K562 (cell line): ENCODE data around the gene DCAF11. TPM values are rescaled to one million over a fixed set of nuclear protein-coding genes. Genes with fewer than 3 reads are reported as not detected.

Source experiments
- ATF3 ChIP-seq, 2 experiments: fragments of 450-650 bp in 1 of 2; sonication (generic) in 1 of 2; formaldehyde crosslinking in 1 of 2; IDR thresholded peaks in 1 of 2; conservative IDR thresholded peaks in 1 of 2; 2 replicates each; pipeline versions ENCODE4 v1.6.1 to v1.8.1; 2016 to 2023; ENCODE audit warnings: mild to moderate bottlenecking in 2 of 2, moderate library complexity in 2 of 2, inconsistent platforms in 1 of 2, missing genetic modification reagents in 1 of 2
- CBX5 ChIP-seq: IDR thresholded peaks from 2 replicates; pipeline ENCODE4 v1.6.1; 2014; ENCODE audit warnings: low read depth, borderline replicate concordance
- CEBPB ChIP-seq: fragments of 450-650 bp; IDR thresholded peaks from 2 replicates; pipeline ENCODE4 v1.6.1; 2016; ENCODE audit warnings: missing genetic modification characterization, missing compliant biosample characterization
- CEBPG ChIP-seq, 3 experiments: fragments of 200-800 bp in 1 of 3; sonication (Bioruptor generic) in 1 of 3; sonication (generic) in 1 of 3; formaldehyde crosslinking in 1 of 3; IDR thresholded peaks in 2 of 3; conservative IDR thresholded peaks in 1 of 3; 2 replicates each; pipeline versions ENCODE4 v1.6.1 to v1.8.0; 2016 to 2022; ENCODE audit warnings: missing compliant biosample characterization in 2 of 3, missing genetic modification characterization in 2 of 3, mild to moderate bottlenecking in 1 of 3, missing genetic modification reagents in 1 of 3
- CTCF ChIP-seq, 3 experiments: IDR thresholded peaks in 2 of 3; conservative IDR thresholded peaks in 1 of 3; 2 replicates each; pipeline ENCODE4 v1.5.1; 2011 to 2012; ENCODE audit warnings: low read length in 3 of 3, mild to moderate bottlenecking in 3 of 3, control low read depth in 2 of 3, improper control_type of control experiment in 1 of 3, inconsistent platforms in 1 of 3, low read depth in 1 of 3, mixed read lengths in 1 of 3, moderate library complexity in 1 of 3; ENCODE audit not compliant: insufficient read depth in 2 of 3
- DEAF1 ChIP-seq: fragments of 450-650 bp; formaldehyde crosslinking; IDR thresholded peaks from 2 replicates; pipeline ENCODE4 v1.4.0; 2020; ENCODE audit warnings: mild to moderate bottlenecking, moderate library complexity
- E2F4 ChIP-seq: sonication (generic); formaldehyde crosslinking; IDR thresholded peaks from 2 replicates; pipeline ENCODE4 v1.8.0; 2022; ENCODE audit warnings: mild to moderate bottlenecking, low read depth, missing genetic modification reagents
- HDAC1 ChIP-seq, 2 experiments: fragments of 450-650 bp; IDR thresholded peaks; 2 replicates each; pipeline ENCODE4 v1.6.1; 2016 to 2017; ENCODE audit warnings: inconsistent platforms in 1 of 2, mild to moderate bottlenecking in 1 of 2, moderate library complexity in 1 of 2
- HMBOX1 ChIP-seq: sonication (generic); IDR thresholded peaks from 2 replicates; pipeline ENCODE4 v1.6.1; 2016
- KAT7 ChIP-seq: sonication (generic); formaldehyde crosslinking; IDR thresholded peaks from 2 replicates; pipeline ENCODE4 v1.8.0; 2022; ENCODE audit warnings: missing genetic modification reagents, mild to moderate bottlenecking, borderline replicate concordance
- KDM2B ChIP-seq: fragments of 250-450 bp; sonication (Bioruptor Pico); IDR thresholded peaks from 2 replicates; pipeline ENCODE4 v1.8.0; 2021; ENCODE audit warnings: mild to moderate bottlenecking, moderate library complexity
- NR3C1 ChIP-seq: sonication (generic); formaldehyde crosslinking; IDR thresholded peaks from 2 replicates; pipeline ENCODE4 v1.8.1; 2022; ENCODE audit warnings: missing genetic modification reagents
- PHF8 ChIP-seq: fragments of 200-600 bp; sonication (generic); IDR thresholded peaks from 2 replicates; pipeline ENCODE4 v1.6.1; 2012; ENCODE audit warnings: mixed run types, mild to moderate bottlenecking, inconsistent platforms, low read length, moderate library complexity, borderline replicate concordance
- RBM34 ChIP-seq: fragments of 200-400 bp; formaldehyde crosslinking; IDR thresholded peaks from 2 replicates; pipeline ENCODE4 v1.6.1; 2018; ENCODE audit warnings: low read length, borderline replicate concordance; ENCODE audit not compliant: insufficient read depth
- SIX5 ChIP-seq, 2 experiments: IDR thresholded peaks; 2 replicates each; pipeline ENCODE4 v1.6.1; 2011; ENCODE audit warnings: low read length in 2 of 2, borderline replicate concordance in 1 of 2, low read depth in 1 of 2, mild to moderate bottlenecking in 1 of 2, moderate library complexity in 1 of 2; ENCODE audit not compliant: insufficient read depth in 1 of 2
- SMARCE1 ChIP-seq: fragments of 450-650 bp; IDR thresholded peaks from 2 replicates; pipeline ENCODE4 v1.7.1; 2016; ENCODE audit warnings: mild to moderate bottlenecking
- ZNF695 ChIP-seq: fragments of 450-650 bp; formaldehyde crosslinking; IDR thresholded peaks from 2 replicates; pipeline ENCODE4 v1.4.0; 2020; ENCODE audit warnings: mild to moderate bottlenecking, moderate library complexity
- polyA plus RNA-seq, 8 experiments: library from polyadenylated mRNA; depleted of rRNA in 4 of 8; stranded (reverse) in 5 of 8; unstranded in 3 of 8; fragments of >200 nt; fragmentation: Nextera tagmentation in 2 of 8; fragmentation: Illumina TruSeq in 1 of 8; extraction: Ambion mirVana in 2 of 8; extraction: Trizol in 1 of 8; gene quantifications; 2 replicates each; pipeline versions ENCODE4 v1.2.1 to v1.2.3, GENCODE V29; 2011 to 2014; ENCODE audit warnings: inconsistent platforms in 1 of 8, missing spikeins in 1 of 8
- total RNA-seq, 7 experiments: library from RNA; depleted of rRNA in 6 of 7; stranded (reverse); fragments of >200 nt in 6 of 7; fragmentation: Illumina TruSeq in 2 of 7; extraction: Trizol in 2 of 7; gene quantifications; 2 replicates each; pipeline versions ENCODE4 v1.2.1 to v1.2.3, GENCODE V29; 2011 to 2021; ENCODE audit warnings: low replicate concordance in 1 of 7

DCAF11 gene
- total and polyA plus RNA-seq, 9 of the 15 experiments (the other 6 are each of a cell fraction or from before 2014, with no cell fraction given) = 8.5 to 46.2 (median 36.4) TPM

- TF ChIP-seq KDM2B (CRISPR knock-in tag) = 0 out of 2 replicates have a peak, but pooled peaks have one; percentile 33
- peak; percentile 90 for TF ChIP-seq CEBPB
- TF ChIP-seq ATF3 (IDR thresholded peaks at IDR 0.05) = peak; percentile 45; the same call in 1 of the 2 replicates
- TF ChIP-seq ATF3 (CRISPR knock-in tag; conservative IDR thresholded peaks at IDR 0.05) = no peak
- no peak for TF ChIP-seq E2F4 (CRISPR knock-in tag)
- TF ChIP-seq SIX5 (IDR thresholded peaks at IDR 0.05; ENCODE audit: borderline replicate concordance in 1 of 2, insufficient read depth in 1 of 2, low read depth in 1 of 2, low read length in 2 of 2) = no peak
- peak; percentile 75 for TF ChIP-seq PHF8
- 0 out of 6 replicates have a peak, but pooled peaks of 1 of the 3 experiments have one; percentile 14 for TF ChIP-seq CTCF (IDR thresholded peaks at IDR 0.05 in 2 of 3, conservative IDR thresholded peaks at IDR 0.05 in 1 of 3; ENCODE audit: insufficient read depth in 2 of 3, low read depth in 1 of 3, low read length in 3 of 3)
- TF ChIP-seq RBM34 = no peak
- peak; percentile 79 for TF ChIP-seq CEBPG (CRISPR knock-in tag; IDR thresholded peaks at IDR 0.05)
- TF ChIP-seq CEBPG (tag; conservative IDR thresholded peaks at IDR 0.05 in 1 of 2, IDR thresholded peaks at IDR 0.05 in 1 of 2) = peak; percentile 62 to 63; a peak in 2 of 4 replicates
- 0 out of 2 replicates have a peak, but pooled peaks have one; percentile 39 for TF ChIP-seq SMARCE1
- 0 out of 4 replicates have a peak, but pooled peaks of 1 of the 2 experiments have one; percentile 56 for TF ChIP-seq HDAC1 (IDR thresholded peaks at IDR 0.05)
- 0 out of 2 replicates have a peak, but pooled peaks have one; percentile 57 for TF ChIP-seq KAT7
- TF ChIP-seq CBX5 = no peak
- TF ChIP-seq DEAF1 (CRISPR knock-in tag) = 0 out of 2 replicates have a peak, but pooled peaks have one; percentile 37
- TF ChIP-seq HMBOX1 = peak; percentile 16; the same call in 1 of the 2 replicates
- TF ChIP-seq NR3C1 (CRISPR knock-in tag) = no peak
- TF ChIP-seq ZNF695 (CRISPR knock-in tag) = no peak
Measured at GRCh38 chr14:24113801-24114531, 611 bp upstream of the DCAF11 start (continued).
